PC-9 (cell line): ENCODE measurements around the gene TADA2B.

Experiments
- EZH2 ChIP-seq: fragments of 200-600 bp; sonication (generic); IDR thresholded peaks from 2 replicates; pipeline ENCODE4 v1.8.0; 2017; ENCODE audit warnings: antibody characterized with exemption, low read depth
- TF ChIP-seq, protein P1 (sequence below): fragments of 200-600 bp; sonication (generic); conservative IDR thresholded peaks from 2 replicates; pipeline ENCODE4 v1.6.1; 2017; ENCODE audit warnings: mixed run types, antibody characterized with exemption, mild to moderate bottlenecking, moderate library complexity

DNA sequence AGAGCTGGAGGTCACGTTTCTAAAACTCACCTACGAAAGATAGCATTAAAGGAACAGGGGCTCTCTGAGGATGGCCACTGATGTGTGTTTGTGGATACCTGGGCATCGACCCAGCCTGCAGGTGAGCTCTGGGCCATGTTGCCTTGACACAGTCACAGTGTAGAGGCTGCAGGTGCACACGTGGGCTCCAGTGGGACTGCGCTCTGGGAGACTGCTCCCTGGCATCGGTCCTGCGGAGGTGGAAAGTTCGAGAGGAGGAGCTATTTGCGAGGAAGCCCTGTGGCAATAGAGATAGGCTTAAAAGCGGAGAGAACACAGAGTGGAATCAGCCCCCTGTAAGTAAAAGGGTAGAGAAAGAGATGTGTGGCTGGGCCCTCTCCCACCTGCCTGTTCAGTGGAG, 12.3 kb upstream of the TADA2B start:
- TF ChIP-seq, protein P1, sequence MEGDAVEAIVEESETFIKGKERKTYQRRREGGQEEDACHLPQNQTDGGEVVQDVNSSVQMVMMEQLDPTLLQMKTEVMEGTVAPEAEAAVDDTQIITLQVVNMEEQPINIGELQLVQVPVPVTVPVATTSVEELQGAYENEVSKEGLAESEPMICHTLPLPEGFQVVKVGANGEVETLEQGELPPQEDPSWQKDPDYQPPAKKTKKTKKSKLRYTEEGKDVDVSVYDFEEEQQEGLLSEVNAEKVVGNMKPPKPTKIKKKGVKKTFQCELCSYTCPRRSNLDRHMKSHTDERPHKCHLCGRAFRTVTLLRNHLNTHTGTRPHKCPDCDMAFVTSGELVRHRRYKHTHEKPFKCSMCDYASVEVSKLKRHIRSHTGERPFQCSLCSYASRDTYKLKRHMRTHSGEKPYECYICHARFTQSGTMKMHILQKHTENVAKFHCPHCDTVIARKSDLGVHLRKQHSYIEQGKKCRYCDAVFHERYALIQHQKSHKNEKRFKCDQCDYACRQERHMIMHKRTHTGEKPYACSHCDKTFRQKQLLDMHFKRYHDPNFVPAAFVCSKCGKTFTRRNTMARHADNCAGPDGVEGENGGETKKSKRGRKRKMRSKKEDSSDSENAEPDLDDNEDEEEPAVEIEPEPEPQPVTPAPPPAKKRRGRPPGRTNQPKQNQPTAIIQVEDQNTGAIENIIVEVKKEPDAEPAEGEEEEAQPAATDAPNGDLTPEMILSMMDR = no peak
- no peak for TF ChIP-seq EZH2
